ENCODE data around the gene F2.

DNA sequence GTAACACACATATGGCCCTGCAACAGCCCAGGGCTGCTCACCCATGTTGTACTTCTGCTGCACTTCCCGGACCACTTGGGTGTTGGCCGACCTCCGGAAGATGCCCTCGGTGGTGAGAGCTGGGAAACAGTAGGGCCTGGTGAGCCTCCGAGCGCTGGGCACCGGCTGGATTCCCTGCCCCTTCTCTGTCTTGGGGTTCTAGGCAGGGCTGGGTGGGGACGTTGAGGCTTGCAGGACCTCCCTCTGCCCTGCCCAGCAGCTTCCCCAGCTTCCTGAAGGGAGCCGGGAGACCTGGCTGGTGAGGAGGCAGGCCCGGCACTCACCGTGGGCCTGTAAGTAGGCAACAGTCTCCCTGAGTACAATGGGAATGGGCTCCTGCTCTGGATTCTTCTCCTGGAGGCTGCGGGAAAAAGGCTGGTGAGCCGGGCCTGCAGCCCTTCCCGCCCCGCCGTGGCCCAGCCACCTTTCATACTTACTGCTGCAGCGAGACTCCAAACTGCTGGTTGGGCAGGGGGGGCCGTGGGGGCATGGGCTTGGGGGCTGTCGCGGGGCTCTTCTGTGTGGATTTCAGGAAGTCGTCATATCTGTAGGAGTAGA is 38.8 kb upstream of the F2 start:
- TF ChIP-seq CTCF (IDR thresholded peaks at IDR 0.05; ENCODE audit: insufficient read depth, low read length) (no peak), GABPA (IDR thresholded peaks at IDR 0.05; ENCODE audit: low read depth) (no peak), POLR2AphosphoS5 (IDR thresholded peaks at IDR 0.05; ENCODE audit: low read depth) (no peak), SPI1 (IDR thresholded peaks at IDR 0.05; ENCODE audit: borderline replicate concordance, low read depth) (no peak)
- TF ChIP-seq, protein P1, sequence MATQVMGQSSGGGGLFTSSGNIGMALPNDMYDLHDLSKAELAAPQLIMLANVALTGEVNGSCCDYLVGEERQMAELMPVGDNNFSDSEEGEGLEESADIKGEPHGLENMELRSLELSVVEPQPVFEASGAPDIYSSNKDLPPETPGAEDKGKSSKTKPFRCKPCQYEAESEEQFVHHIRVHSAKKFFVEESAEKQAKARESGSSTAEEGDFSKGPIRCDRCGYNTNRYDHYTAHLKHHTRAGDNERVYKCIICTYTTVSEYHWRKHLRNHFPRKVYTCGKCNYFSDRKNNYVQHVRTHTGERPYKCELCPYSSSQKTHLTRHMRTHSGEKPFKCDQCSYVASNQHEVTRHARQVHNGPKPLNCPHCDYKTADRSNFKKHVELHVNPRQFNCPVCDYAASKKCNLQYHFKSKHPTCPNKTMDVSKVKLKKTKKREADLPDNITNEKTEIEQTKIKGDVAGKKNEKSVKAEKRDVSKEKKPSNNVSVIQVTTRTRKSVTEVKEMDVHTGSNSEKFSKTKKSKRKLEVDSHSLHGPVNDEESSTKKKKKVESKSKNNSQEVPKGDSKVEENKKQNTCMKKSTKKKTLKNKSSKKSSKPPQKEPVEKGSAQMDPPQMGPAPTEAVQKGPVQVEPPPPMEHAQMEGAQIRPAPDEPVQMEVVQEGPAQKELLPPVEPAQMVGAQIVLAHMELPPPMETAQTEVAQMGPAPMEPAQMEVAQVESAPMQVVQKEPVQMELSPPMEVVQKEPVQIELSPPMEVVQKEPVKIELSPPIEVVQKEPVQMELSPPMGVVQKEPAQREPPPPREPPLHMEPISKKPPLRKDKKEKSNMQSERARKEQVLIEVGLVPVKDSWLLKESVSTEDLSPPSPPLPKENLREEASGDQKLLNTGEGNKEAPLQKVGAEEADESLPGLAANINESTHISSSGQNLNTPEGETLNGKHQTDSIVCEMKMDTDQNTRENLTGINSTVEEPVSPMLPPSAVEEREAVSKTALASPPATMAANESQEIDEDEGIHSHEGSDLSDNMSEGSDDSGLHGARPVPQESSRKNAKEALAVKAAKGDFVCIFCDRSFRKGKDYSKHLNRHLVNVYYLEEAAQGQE (IDR thresholded peaks at IDR 0.05; ENCODE audit: insufficient replicate concordance, low read depth) = no peak
